Keratinocyte (primary cell): ENCODE data around the gene AFG1L. TPM values are rescaled to one million over a fixed set of nuclear protein-coding genes. Genes with fewer than 3 reads are reported as not detected.

Experiments used
- DNase-seq: peaks from one replicate; pipeline ENCODE4 v3.0.0-alpha.2; 2011; ENCODE audit warnings: low read depth, missing footprints, low spot score
- FAIRE-seq: peaks from 2 replicates; lab custom pipeline; 2011; peaks lifted over from hg19 to GRCh38; lab: Jason Lieb, UNC
- H2AFZ ChIP-seq: 2 replicates; pipeline ENCODE4 v1.6.0; 2012; ENCODE audit warnings: low read length, control low read depth, inconsistent platforms; ENCODE audit not compliant: control insufficient read depth
- H3K27ac ChIP-seq: 2 replicates; pipeline ENCODE4 v1.5.1; 2011; ENCODE audit warnings: low read length; ENCODE audit not compliant: control insufficient read depth, insufficient read depth
- H3K27me3 ChIP-seq: 3 replicates; pipeline ENCODE4 v1.6.0; 2011; ENCODE audit warnings: low read length; ENCODE audit not compliant: control insufficient read depth, insufficient read depth; ENCODE audit errors: extremely low read depth
- H3K36me3 ChIP-seq, 2 experiments: 2 replicates in 1 of 2; 3 replicates in 1 of 2; pipeline ENCODE4 v1.5.1; 2011; ENCODE audit warnings: low read length in 2 of 2, mild to moderate bottlenecking in 1 of 2; ENCODE audit not compliant: control insufficient read depth in 2 of 2, insufficient read depth in 2 of 2; ENCODE audit errors: extremely low read depth in 1 of 2
- H3K4me1 ChIP-seq: 3 replicates; pipeline ENCODE4 v1.5.1; 2011; ENCODE audit warnings: low read length; ENCODE audit not compliant: control insufficient read depth, insufficient read depth; ENCODE audit errors: extremely low read depth
- H3K4me2 ChIP-seq: 3 replicates; pipeline ENCODE4 v1.6.0; 2011; ENCODE audit warnings: low read depth, low read length; ENCODE audit not compliant: control insufficient read depth, insufficient read depth; ENCODE audit errors: extremely low read depth
- H3K4me3 ChIP-seq, 3 experiments: fragments of 200-600 bp in 1 of 3; sonication (generic) in 1 of 3; 2 replicates in 2 of 3; 3 replicates in 1 of 3; pipeline ENCODE4 v1.5.1; 2011 to 2016; ENCODE audit warnings: low read length in 3 of 3, mild to moderate bottlenecking in 3 of 3, control low read depth in 2 of 3, inconsistent platforms in 1 of 3, low read depth in 1 of 3, mixed read lengths in 1 of 3, mixed run types in 1 of 3, moderate library complexity in 1 of 3; ENCODE audit not compliant: control insufficient read depth in 2 of 3, insufficient read depth in 2 of 3; ENCODE audit errors: extremely low read depth in 1 of 3
- H3K79me2 ChIP-seq: 2 replicates; pipeline ENCODE4 v1.6.0; 2012; ENCODE audit warnings: low read length; ENCODE audit not compliant: control insufficient read depth, insufficient read depth
- H3K9ac ChIP-seq: 3 replicates; pipeline ENCODE4 v1.6.0; 2011; ENCODE audit warnings: low read length; ENCODE audit not compliant: control insufficient read depth, insufficient read depth; ENCODE audit errors: extremely low read depth
- H3K9me1 ChIP-seq: 3 replicates; pipeline ENCODE4 v1.6.0; 2011; ENCODE audit warnings: low read length; ENCODE audit not compliant: control insufficient read depth, insufficient read depth; ENCODE audit errors: extremely low read depth
- H3K9me3 ChIP-seq: 2 replicates; pipeline ENCODE4 v1.5.1; 2012; ENCODE audit warnings: low read depth, low read length; ENCODE audit not compliant: control insufficient read depth
- H4K20me1 ChIP-seq: 3 replicates; pipeline ENCODE4 v1.6.0; 2011; ENCODE audit warnings: low read length; ENCODE audit not compliant: control insufficient read depth, insufficient read depth; ENCODE audit errors: extremely low read depth
- EZH2 ChIP-seq: IDR thresholded peaks from one replicate; pipeline ENCODE4 v1.6.1; 2012; ENCODE audit warnings: inconsistent platforms, mild to moderate bottlenecking, low read length, moderate library complexity
- dilution Hi-C: fragments of 300-500 bp; cut with MboI; formaldehyde crosslinking; loops from one replicate; pipeline ENCODE4 v1.7.0; 2020; ENCODE audit warnings: low sequenced_read_pairs; ENCODE audit not compliant: extremely low pct_ligation_motif_present
- polyA plus RNA-seq, 5 experiments: library from polyadenylated mRNA; depleted of rRNA in 3 of 5; stranded (reverse) in 3 of 5; stranded (forward) in 1 of 5; unstranded in 1 of 5; fragments of >200 nt; gene quantifications; 1 replicate in 1 of 5; 2 replicates in 3 of 5; 3 replicates in 1 of 5; pipeline versions ENCODE4 v1.2.1 to v1.2.3, GENCODE V29; 2011 to 2012; ENCODE audit warnings: missing spikeins in 2 of 5, low read depth in 1 of 5, low replicate concordance in 1 of 5
- TF ChIP-seq, protein P1 (sequence below), 3 experiments: IDR thresholded peaks in 1 of 3; conservative IDR thresholded peaks in 1 of 3; optimal IDR thresholded peaks in 1 of 3; 2 replicates in 2 of 3; 3 replicates in 1 of 3; pipeline versions ENCODE3 to v1.5.1; 2011; ENCODE audit warnings: low read length in 3 of 3, mild to moderate bottlenecking in 3 of 3, moderate library complexity in 2 of 3, control low read depth in 1 of 3, inconsistent platforms in 1 of 3; ENCODE audit not compliant: insufficient read depth in 2 of 3; ENCODE audit errors: extremely low read depth in 1 of 3

Gene AFG1L
- polyA plus RNA-seq, 1 donor (not counting 4 experiments of a cell fraction or from before 2014, with no cell fraction given) = 3.1 TPM

GRCh38 chr6:108482559-108482958 lies 187.7 kb downstream of the AFG1L start:
- FAIRE-seq (no peak), DNase-seq (no peak)
- H3K9ac ChIP-seq = no peak overlapping the region
- H3K4me1 ChIP-seq = no peaks in the 10 kb centered on the region
- no peaks in the 10 kb centered on the region for H3K9me3 ChIP-seq
- no peaks in the 10 kb centered on the region for H3K9me1 ChIP-seq
- no peaks in the 10 kb centered on the region for H4K20me1 ChIP-seq
- H3K4me2 ChIP-seq = no peak overlapping the region
- no peak overlapping the region for H3K27ac ChIP-seq
- TF ChIP-seq, protein P1, sequence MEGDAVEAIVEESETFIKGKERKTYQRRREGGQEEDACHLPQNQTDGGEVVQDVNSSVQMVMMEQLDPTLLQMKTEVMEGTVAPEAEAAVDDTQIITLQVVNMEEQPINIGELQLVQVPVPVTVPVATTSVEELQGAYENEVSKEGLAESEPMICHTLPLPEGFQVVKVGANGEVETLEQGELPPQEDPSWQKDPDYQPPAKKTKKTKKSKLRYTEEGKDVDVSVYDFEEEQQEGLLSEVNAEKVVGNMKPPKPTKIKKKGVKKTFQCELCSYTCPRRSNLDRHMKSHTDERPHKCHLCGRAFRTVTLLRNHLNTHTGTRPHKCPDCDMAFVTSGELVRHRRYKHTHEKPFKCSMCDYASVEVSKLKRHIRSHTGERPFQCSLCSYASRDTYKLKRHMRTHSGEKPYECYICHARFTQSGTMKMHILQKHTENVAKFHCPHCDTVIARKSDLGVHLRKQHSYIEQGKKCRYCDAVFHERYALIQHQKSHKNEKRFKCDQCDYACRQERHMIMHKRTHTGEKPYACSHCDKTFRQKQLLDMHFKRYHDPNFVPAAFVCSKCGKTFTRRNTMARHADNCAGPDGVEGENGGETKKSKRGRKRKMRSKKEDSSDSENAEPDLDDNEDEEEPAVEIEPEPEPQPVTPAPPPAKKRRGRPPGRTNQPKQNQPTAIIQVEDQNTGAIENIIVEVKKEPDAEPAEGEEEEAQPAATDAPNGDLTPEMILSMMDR (optimal IDR thresholded peaks at IDR 0.05 in 1 of 3, IDR thresholded peaks at IDR 0.05 in 1 of 3, conservative IDR thresholded peaks at IDR 0.05 in 1 of 3; ENCODE audit: extremely low read depth in 1 of 3, insufficient read depth in 2 of 3, low read length in 3 of 3) = no peak
- no peak for TF ChIP-seq EZH2
- H3K79me2 ChIP-seq = no peaks in the 10 kb centered on the region
- dilution Hi-C loops = no loop called here
- H2AFZ ChIP-seq = no peak overlapping the region
- H3K27me3 ChIP-seq = no peaks in the 10 kb centered on the region
- no peak overlapping the region for H3K4me3 ChIP-seq
- H3K36me3 ChIP-seq = no peaks in the 10 kb centered on the region

GRCh38 chr6:108484016-108484415 lies 189.2 kb downstream of the AFG1L start:
- no peak overlapping the region for H3K4me3 ChIP-seq
- H3K4me2 ChIP-seq = no peak overlapping the region
- H3K36me3 ChIP-seq = no peaks in the 10 kb centered on the region
- TF ChIP-seq EZH2 = no peak
- dilution Hi-C loops = no loop called here
- no peak for DNase-seq
- no peaks in the 10 kb centered on the region for H3K27me3 ChIP-seq
- H3K27ac ChIP-seq = no peak overlapping the region
- no peak overlapping the region for H3K9ac ChIP-seq
- no peaks in the 10 kb centered on the region for H3K9me1 ChIP-seq
- H3K79me2 ChIP-seq = no peaks in the 10 kb centered on the region
- no peaks in the 10 kb centered on the region for H4K20me1 ChIP-seq
- H3K9me3 ChIP-seq = no peaks in the 10 kb centered on the region
- no peaks in the 10 kb centered on the region for H3K4me1 ChIP-seq
- FAIRE-seq = no peak
- no peak overlapping the region for H2AFZ ChIP-seq

- Histone ChIP-seq H3K9me1 (no peaks in the 10 kb centered on the region), H3K9ac (no peak overlapping the region), H3K36me3 (no peaks in the 10 kb centered on the region), H3K27me3 (no peaks in the 10 kb centered on the region), H3K27ac (no peak overlapping the region), H3K4me1 (no peaks in the 10 kb centered on the region), H3K79me2 (no peaks in the 10 kb centered on the region), H3K9me3 (no peaks in the 10 kb centered on the region), H3K4me2 (no peak overlapping the region), H3K4me3 (no peak overlapping the region), H2AFZ (no peak overlapping the region), H4K20me1 (no peaks in the 10 kb centered on the region)
- no peak for DNase-seq
- TF ChIP-seq EZH2 = no peak
- TF ChIP-seq, protein P1 (optimal IDR thresholded peaks at IDR 0.05 in 1 of 3, IDR thresholded peaks at IDR 0.05 in 1 of 3, conservative IDR thresholded peaks at IDR 0.05 in 1 of 3; ENCODE audit: extremely low read depth in 1 of 3, insufficient read depth in 2 of 3, low read length in 3 of 3) = no peak
- dilution Hi-C loops = no loop called here
- FAIRE-seq = no peak
Measured at GRCh38 chr6:108489699-108490098, 194.8 kb downstream of the AFG1L start.
